GM21723 (cell line): Measurements from ENCODE around the gene CBX1.

Experiments used
- ATAC-seq: cut with Tn5 transposase; IDR thresholded peaks from one replicate; pipeline ENCODE4 v1.9.1; 2021; ENCODE audit warnings: mild to moderate bottlenecking, moderate library complexity; ENCODE audit not compliant: unreplicated experiment

CBX1 gene

DNA sequence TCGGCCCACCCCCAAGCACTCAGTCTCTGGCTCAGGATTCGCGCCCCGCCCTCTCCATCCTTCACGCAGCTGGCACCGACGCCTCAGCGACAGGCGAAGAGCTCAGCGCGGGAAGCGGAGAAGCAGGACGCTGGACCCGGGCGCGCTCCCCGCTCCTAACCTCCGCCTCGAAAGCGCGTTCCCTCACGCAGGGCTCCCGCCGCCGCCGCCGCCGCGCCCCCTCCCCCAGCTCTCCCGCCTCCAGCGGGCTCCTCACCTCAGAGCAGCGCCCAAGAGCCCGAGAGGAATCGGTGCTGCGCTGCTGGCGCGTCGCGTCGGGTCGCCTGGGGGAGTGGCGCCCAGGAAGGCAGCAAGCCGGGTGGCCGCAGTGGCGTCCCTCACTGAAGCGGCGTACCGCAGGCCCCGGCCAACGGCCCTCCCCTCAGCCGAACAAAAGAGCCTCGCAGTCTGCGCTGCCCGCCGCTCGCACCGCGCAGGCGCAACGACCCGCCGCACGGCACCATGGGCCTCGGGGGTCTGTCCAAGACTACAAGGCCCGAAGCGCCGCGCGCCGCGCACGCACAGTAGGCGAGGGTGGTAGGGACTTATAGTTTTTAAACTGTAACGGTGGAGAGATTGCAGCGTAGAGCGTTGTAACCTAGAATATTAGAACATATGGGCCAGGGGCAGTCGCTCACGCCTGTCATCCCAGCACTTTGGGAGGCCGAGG lies at the start of gene CBX1:
CBX1 (minus strand) TSS at position 467 of the 709 bp plus-strand sequence. CDS start 24,474 bp downstream, outside the sequence.
- peak; percentile 89 for ATAC-seq

DNA sequence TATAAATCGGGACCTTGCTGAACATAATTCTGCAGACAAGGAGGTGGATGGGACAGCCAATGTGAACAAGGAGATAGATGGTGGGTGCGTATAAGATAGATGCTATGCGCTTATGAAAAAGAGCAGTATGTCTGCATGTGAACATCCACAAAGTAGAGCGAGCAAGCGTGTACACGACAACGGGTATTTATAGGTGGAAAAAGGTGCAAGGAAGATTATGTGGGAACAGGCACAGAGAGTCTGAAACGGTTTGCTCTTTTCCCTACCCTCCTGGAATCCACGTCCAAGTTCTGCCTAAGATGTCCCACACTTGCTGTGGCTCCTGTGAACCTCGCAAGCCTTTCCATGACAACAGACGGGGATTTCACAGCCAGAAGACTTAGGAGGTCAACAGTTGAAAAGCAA lies 49.3 kb upstream of the CBX1 start:
- no peak for ATAC-seq

DNA sequence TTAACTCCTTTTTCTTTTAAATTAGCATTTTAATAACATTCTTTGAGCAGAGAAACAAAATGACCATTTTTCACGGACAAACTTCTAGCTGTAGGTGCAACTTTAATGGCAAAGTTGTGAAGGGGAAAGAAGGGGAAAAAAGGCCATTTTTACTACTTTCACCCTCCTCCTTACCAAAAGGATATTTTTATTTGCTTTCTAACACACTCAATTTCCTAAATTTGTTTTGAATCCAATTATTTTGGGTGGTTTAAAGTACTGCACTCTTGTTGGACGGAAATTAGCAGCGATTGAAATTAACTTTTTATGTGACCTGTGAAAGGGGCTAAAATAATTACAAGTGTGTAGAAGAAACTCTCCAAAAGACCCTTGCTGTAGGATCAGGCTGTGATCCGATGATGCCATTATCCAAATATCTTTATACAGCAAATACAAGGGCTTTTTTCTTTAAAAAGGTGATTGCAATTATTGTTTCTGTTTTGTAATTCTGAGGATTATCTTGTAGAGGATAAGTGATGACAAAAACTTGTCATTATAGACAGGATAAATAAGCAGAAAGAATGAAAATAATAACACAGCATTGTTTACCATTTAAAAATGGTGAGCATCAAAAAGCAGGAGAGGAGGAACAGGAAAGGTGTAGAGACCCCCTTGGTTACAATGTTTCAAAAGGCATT lies 48.6 kb upstream of the CBX1 start:
- no peak for ATAC-seq

DNA sequence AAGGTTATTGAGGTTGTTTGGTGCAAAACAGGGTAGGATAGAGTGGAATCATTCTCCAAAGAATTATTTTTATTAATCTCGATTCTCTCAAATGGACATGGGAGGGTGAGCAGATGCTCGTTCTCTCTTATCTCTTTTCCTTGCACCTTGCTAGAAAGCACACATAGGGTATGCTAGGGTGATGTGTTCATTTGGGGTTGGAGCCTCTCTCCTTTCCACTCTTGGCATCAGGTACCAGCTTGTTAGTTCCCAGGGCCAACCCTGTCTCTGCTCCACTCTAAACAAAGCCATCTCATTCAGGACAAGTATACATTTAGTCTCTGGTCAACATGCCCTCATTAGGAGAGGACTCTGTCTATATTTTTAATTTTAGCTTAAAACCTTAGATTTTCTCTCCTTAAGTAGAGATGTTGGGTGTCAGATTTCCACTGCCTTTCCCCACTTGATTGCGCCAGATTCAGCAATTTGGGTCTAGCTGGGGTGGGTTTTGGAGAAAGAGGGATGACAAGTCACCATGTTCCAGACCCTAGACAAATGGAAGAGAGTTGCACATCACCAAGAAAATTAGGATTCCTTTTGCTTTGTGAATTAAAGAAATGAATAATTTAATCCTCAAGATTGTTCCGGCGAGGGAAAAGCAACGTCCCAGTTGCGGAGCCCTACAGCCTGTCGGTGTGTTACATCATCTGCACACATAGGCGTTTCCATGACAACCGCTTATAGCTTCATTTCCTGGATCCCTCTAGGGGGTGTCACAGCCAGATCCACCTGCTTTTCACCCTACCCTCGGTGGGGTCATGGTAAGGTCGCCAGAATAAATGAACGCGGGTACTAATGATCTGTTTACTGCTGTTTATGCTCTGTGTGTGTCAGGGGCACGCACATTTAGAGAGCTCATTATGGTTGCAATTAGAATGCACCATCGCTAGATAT lies 47.8 kb upstream of the CBX1 start:
- ATAC-seq = no peak

GRCh38 chr17:48148029-48148770 lies 46.9 kb upstream of the CBX1 start:
- no peak for ATAC-seq

DNA sequence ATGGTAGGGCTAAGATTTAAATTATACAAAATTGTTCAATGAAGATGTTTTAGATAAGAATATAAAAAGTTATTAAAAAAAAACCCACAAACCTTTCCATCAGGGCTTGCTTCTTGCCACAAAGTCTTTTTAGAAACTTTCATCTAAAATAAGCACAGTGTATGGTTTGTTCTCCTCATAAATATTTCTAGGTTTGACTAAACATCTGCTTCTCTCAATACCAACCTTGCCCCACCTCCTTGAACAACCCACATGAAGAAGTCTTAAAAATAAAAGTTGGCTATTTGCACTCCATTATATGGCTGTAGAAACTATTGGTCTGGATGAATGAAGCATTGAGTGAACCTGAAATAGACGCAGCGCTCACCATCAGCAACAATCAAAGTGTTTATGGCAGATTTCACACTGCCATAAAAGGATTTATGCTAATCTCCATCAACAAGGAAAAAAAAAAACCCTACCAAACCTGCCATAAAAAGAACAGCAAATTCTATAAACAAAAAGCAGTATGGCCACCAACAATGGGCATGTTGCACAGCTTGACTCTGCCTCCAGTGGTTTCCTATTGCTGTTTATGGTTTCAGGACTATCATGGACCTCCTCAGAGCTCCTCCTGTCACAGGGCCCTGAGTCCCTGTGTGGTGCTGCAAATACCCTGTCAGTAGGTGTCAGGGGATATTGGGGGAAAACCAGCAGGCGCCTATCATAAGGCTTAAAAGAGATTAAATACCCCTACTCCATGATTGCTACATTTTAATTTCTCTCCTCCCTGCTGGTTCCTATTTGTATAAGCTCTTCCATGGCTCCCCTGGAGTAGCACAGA lies 43.9 kb upstream of the CBX1 start:
- no peak for ATAC-seq

DNA sequence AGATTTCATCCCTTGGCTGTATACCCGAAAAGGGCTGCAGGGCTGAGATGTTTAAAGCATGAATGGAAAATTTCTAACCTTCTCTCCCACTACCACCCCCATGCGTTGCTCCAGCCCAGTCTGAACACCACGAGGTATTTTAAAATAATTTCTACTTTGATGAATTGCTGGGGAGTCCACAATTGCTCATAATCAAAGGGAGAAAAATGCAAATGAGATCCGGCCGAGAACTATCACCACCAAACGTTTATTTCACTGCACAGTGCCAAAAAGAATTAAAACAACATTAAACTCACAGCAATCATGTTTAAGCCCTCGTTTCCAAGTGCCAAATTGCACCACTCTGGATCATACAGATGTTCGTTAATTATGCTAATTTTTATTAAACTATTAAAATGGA lies 43.0 kb upstream of the CBX1 start:
- ATAC-seq = no peak

GRCh38 chr17:48143629-48144028 lies 42.4 kb upstream of the CBX1 start:
- ATAC-seq = no peak

DNA sequence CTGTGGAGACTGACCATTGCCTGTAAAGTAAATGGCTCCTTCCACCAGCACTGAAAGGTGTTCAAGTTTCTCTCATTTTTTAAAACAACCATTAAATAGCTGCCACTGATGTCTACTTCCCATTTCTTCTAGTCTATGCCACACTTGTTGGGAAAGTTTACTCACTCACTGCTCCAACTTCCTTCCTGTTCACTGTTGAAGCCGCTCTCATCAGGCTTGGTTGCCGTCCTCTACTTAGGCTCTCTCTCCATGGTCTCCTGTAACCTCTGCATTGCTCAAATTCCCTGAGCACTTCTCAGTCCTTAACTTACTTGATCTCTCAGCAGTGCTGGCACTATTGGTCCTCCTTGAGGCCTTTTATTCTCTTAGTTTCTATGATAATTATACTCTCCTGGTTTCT lies 38.7 kb upstream of the CBX1 start:
- ATAC-seq = no peak

DNA sequence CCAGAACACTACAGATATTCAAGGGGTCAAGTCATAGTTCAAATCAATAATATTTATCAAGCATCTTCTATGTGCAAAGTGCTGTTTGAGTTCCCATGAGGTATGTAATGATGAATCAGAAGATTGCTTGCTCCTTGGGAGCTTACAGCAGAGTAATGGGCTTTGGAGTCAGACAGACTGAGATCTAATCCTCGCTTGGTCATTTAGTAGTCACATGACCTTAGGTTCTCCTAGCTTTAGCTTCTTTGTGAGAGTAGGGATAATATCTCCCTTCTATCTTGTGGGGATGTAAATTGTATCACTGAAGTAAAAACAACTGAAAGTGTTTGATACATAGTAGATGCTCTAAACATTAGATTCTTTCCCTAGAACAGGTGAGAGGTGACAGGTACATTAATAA lies 36.4 kb upstream of the CBX1 start:
- ATAC-seq = no peak

GRCh38 chr17:48134912-48135480 lies 33.7 kb upstream of the CBX1 start:
- ATAC-seq = no peak

GRCh38 chr17:48132385-48132784 lies 31.1 kb upstream of the CBX1 start:
- ATAC-seq = no peak

GRCh38 chr17:48131216-48131824 lies 30.0 kb upstream of the CBX1 start:
- ATAC-seq = no peak

- no peak for ATAC-seq
These were observed 28.7 kb upstream of the CBX1 start for GRCh38 chr17:48129981-48130380.

DNA sequence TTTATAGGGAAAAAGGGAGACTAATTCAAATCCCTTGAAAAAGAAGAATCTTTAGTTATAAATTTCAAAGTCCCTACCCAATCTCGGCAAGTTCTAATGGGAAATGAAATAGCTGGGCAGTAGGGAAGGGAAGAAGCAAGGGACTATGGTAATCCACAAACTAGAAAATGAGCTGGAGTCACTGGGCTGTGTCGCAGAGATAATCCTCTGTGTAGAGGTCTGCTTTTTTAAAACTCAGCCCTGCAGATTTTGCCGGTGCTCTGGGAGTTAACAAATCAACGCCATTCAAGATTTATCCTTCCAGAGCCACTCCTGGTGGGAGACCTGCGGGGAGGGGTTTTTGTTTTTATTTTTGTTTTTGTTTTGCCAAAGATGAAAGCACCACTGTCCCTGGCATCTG lies 27.1 kb upstream of the CBX1 start:
- no peak for ATAC-seq

DNA sequence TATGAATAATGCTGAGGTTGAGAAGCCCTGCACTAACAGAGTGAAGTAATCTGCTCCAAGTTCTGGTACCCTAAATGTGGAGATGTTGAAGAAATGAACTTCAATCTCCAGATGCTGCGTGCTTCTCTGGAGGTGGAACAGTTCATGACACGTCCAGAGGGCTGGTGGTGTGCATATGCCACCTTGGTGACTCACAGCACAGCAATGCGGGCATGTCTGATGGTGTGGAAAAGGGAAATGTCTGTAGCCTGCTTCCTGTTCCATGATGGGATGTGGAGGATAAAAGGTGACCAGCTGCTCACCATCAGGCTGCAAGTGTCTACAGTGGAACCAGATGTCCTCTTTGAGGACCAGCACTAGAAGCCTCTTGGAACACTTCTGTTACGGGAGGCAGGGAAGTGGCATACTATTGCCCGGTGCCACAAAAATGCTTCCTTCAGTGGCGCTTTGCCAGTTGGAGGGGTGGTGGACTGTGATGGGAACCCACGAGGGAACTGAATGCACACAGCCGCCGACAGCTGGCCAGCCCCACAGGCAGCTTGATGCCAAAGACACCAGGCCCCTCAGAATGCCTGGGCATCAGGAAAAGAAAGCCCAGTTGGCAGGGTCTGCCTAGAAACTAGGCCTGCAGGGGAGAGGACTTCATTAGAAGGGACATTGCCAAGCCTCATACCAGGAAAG lies 26.2 kb upstream of the CBX1 start:
- ATAC-seq = no peak

DNA sequence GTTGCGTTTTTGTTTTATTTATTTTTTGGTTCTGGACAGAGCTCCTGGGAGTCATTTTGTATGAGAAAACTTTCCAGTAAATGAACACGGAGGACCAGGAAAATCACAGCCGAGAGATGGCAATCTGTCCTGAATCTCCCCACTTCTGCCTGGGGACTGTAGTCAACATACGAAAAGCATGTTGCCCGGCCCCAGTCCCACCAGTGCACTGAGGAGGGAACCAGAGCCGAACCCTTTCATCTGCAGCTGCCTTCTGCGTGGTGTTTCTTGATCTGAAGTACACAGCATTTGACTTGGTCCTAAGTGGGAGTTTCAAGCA lies 25.2 kb upstream of the CBX1 start:
- no peak for ATAC-seq

- ATAC-seq = no peak
These were observed 24.7 kb upstream of the CBX1 start for GRCh38 chr17:48125829-48126531.
